ENCODE data around the gene ADAMTS17.

GRCh38 chr15:100330629-100331215, 11.1 kb downstream of the ADAMTS17 start:
- no peak for TF ChIP-seq CTCF (IDR thresholded peaks at IDR 0.05)
- no peak for TF ChIP-seq EZH2 (IDR thresholded peaks at IDR 0.05)
- no peak for TF ChIP-seq EZH2phosphoT487 (IDR thresholded peaks at IDR 0.05)

Measured in neural progenitor cell (in vitro differentiated cells).